OCI-LY1 (cell line): ENCODE data around the gene NFKBIB.

Source experiments
- EZH2 ChIP-seq: fragments of 200-600 bp; sonication (generic), shearing (Covaris generic); IDR thresholded peaks from 2 replicates; pipeline ENCODE4 v1.8.0; 2017; ENCODE audit warnings: borderline replicate concordance, mixed run types, mild to moderate bottlenecking, antibody characterized with exemption, low read length, moderate library complexity, mixed read lengths
- TF ChIP-seq, protein P1 (sequence below): fragments of 200-600 bp; sonication (generic), shearing (Covaris generic); IDR thresholded peaks from 2 replicates; pipeline ENCODE4 v1.5.1; 2017; ENCODE audit warnings: mild to moderate bottlenecking, antibody characterized with exemption, low read length, moderate library complexity, mixed read lengths

DNA sequence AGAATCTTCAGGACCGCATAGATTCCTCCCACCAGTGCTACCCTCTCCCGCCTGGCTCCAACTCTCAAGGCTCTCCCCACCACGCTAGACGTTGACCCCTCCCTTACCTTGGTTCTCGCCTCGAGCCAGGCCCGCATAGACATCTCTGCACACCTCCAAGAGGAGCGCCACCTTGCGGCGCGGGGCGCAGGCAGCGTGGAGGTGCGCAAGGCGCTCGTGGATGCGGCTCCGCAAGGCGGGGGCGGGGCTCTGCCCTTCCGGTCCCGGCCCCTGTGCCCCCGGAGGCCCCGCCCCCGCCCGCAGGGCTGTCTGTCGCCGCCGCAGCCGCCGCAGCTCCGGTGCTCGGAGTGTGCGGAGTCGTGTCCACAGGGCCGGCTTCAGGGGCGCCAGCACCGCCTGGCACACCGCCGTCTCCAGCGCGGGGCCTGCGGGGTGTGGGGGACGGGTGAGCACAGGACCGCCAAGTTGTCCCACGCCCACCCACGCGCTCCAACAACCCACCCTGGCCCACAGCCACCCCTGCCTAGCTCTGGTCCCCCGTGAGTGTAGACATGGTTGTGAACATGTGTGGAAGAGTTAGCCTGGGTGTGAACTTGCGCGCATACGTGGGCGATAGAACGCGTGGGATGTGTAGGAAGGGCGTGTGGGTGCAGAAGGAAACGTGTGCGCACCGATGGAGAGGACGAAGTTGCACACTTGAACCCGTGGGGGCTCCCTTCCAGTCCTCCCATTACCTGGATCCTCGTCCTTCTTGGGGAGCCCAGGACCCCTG lies 29.7 kb upstream of the NFKBIB start:
- TF ChIP-seq EZH2, result no peak
- TF ChIP-seq, protein P1, sequence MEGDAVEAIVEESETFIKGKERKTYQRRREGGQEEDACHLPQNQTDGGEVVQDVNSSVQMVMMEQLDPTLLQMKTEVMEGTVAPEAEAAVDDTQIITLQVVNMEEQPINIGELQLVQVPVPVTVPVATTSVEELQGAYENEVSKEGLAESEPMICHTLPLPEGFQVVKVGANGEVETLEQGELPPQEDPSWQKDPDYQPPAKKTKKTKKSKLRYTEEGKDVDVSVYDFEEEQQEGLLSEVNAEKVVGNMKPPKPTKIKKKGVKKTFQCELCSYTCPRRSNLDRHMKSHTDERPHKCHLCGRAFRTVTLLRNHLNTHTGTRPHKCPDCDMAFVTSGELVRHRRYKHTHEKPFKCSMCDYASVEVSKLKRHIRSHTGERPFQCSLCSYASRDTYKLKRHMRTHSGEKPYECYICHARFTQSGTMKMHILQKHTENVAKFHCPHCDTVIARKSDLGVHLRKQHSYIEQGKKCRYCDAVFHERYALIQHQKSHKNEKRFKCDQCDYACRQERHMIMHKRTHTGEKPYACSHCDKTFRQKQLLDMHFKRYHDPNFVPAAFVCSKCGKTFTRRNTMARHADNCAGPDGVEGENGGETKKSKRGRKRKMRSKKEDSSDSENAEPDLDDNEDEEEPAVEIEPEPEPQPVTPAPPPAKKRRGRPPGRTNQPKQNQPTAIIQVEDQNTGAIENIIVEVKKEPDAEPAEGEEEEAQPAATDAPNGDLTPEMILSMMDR, result peak; percentile 93
